Thoracic aorta (tissue), 2 donors: ENCODE measurements around the gene AMELX. TPM values are rescaled to one million over a fixed set of nuclear protein-coding genes. Genes with fewer than 3 reads are reported as not detected.

ENCODE experiments used
- ATAC-seq: fragments of 150-250 bp; one replicate; pipeline ENCODE4 v1.8.0; 2017; ENCODE audit warnings: low read depth; ENCODE audit not compliant: insufficient number of reproducible peaks, low FRiP score
- DNase-seq: peaks from one replicate; pipeline ENCODE4 v3.0.0-alpha.2; 2020; ENCODE audit warnings: low spot score
- H3K27ac ChIP-seq, 2 donors: fragments of 200-600 bp; sonication (generic); 1 replicate in 1 of 2; 2 replicates in 1 of 2; pipeline ENCODE4 v1.5.1; 2016; ENCODE audit warnings: mild to moderate bottlenecking in 2 of 2, moderate library complexity in 2 of 2
- H3K27me3 ChIP-seq: fragments of 200-600 bp; sonication (generic); replicated peaks from 2 replicates; pipeline ENCODE4 v1.6.0; 2016; ENCODE audit warnings: mild to moderate bottlenecking; ENCODE audit not compliant: insufficient read depth
- H3K36me3 ChIP-seq: fragments of 200-600 bp; sonication (generic); one replicate; pipeline ENCODE4 v1.5.1; 2016
- H3K4me1 ChIP-seq, 2 donors: fragments of 200-600 bp; sonication (generic); 1 replicate in 1 of 2; 2 replicates in 1 of 2; pipeline versions ENCODE4 v1.5.1 to v1.6.0; 2016; ENCODE audit warnings: low read depth in 2 of 2, mild to moderate bottlenecking in 1 of 2; ENCODE audit not compliant: control insufficient read depth in 1 of 2
- H3K4me3 ChIP-seq: fragments of 200-600 bp; sonication (generic); 2 replicates; pipeline ENCODE4 v1.5.1; 2016; ENCODE audit warnings: mild to moderate bottlenecking
- H3K9me3 ChIP-seq: fragments of 200-600 bp; sonication (generic); 2 replicates; pipeline ENCODE4 v1.5.1; 2016
- total RNA-seq, 2 donors: library from RNA; depleted of rRNA; stranded (reverse); fragments of >200 nt; gene quantifications; one replicate each; pipeline versions ENCODE4 v1.1.0 to v1.2.3, GENCODE V29; 2016
- TF ChIP-seq, protein P1 (sequence below): fragments of 200-600 bp; sonication (generic); IDR thresholded peaks from one replicate; pipeline ENCODE4 v1.5.1; 2019; ENCODE audit warnings: antibody characterized with exemption

AMELX gene
- total RNA-seq, 2 donors from 2014 or later, result not detected

GRCh38 chrX:11296051-11296450 is 2.8 kb downstream of the AMELX start:
- no peak overlapping the region for H3K27ac ChIP-seq
- no peaks in the 10 kb centered on the region for H3K27me3 ChIP-seq
- H3K9me3 ChIP-seq, result no peaks in the 10 kb centered on the region
- no peaks in the 10 kb centered on the region for H3K4me1 ChIP-seq
- DNase-seq (no peak), ATAC-seq (no peak)
- no peak overlapping the region for H3K4me3 ChIP-seq
- H3K36me3 ChIP-seq, result no peaks in the 10 kb centered on the region
- TF ChIP-seq, protein P1, sequence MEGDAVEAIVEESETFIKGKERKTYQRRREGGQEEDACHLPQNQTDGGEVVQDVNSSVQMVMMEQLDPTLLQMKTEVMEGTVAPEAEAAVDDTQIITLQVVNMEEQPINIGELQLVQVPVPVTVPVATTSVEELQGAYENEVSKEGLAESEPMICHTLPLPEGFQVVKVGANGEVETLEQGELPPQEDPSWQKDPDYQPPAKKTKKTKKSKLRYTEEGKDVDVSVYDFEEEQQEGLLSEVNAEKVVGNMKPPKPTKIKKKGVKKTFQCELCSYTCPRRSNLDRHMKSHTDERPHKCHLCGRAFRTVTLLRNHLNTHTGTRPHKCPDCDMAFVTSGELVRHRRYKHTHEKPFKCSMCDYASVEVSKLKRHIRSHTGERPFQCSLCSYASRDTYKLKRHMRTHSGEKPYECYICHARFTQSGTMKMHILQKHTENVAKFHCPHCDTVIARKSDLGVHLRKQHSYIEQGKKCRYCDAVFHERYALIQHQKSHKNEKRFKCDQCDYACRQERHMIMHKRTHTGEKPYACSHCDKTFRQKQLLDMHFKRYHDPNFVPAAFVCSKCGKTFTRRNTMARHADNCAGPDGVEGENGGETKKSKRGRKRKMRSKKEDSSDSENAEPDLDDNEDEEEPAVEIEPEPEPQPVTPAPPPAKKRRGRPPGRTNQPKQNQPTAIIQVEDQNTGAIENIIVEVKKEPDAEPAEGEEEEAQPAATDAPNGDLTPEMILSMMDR, result no peak

- no peaks in the 10 kb centered on the region for H3K27me3 ChIP-seq
- no peaks in the 10 kb centered on the region for H3K4me1 ChIP-seq
- H3K27ac ChIP-seq, result no peak overlapping the region
- ATAC-seq, result no peak
- H3K36me3 ChIP-seq, result no peaks in the 10 kb centered on the region
- H3K9me3 ChIP-seq, result no peaks in the 10 kb centered on the region
- H3K4me3 ChIP-seq, result no peak overlapping the region
- no peak for DNase-seq
- TF ChIP-seq, protein P1, result no peak
These were observed 5.4 kb downstream of the AMELX start for GRCh38 chrX:11298600-11298999.

DNA sequence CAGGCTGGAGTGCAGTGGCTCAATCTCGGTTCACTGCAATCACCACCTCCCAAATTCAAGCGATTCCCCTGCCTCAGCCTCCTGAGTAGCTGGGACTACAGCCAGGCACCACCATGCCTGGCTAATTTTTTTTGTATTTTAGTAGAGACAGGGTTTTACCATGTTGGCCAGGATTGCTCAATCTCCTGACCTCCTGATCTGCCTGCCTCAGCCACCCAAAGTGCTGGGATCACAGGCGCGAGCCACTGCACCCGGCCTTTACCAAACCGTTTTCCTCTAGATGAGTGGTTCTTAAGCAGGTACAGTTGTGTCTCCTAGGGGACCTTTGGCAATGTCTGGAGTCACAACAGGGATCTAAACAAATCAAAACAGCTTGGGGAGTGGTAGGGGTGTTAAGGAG is 11.6 kb downstream of the AMELX start:
- H3K27me3 ChIP-seq, result no peaks in the 10 kb centered on the region
- H3K4me1 ChIP-seq, result peaks cover 0 to 5% of the 10 kb centered on the region in 2 donors
- DNase-seq (no peak), ATAC-seq (no peak)
- no peaks in the 10 kb centered on the region for H3K9me3 ChIP-seq
- no peaks in the 10 kb centered on the region for H3K36me3 ChIP-seq
- no peak overlapping the region for H3K4me3 ChIP-seq
- no peak overlapping the region for H3K27ac ChIP-seq
- TF ChIP-seq, protein P1, result no peak

DNA sequence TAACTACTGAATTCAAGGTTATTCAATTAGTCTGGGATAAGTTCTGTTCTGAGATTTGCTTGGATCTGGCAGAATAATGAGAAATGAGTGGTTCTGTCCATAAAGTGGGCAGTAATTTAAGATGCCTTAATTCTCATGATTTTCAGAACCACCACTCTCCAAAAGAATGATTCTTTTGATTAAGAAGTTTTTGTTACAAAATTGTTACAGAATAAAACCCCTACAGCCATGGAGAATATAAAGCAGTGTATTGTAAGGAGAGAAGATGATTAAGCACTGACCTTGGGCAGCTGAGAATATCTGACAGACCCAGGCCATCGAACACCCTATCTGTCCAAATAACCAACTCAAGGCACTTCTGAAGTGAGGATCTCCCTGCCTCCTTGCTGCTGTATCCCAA is 12.4 kb downstream of the AMELX start:
- Histone ChIP-seq H3K9me3 (no peaks in the 10 kb centered on the region), H3K4me3 (no peak overlapping the region), H3K4me1 (peaks cover 0 to 5% of the 10 kb centered on the region in 2 donors), H3K27me3 (no peaks in the 10 kb centered on the region), H3K27ac (no peak overlapping the region), H3K36me3 (no peaks in the 10 kb centered on the region)
- no peak for DNase-seq
- ATAC-seq, result no peak
- TF ChIP-seq, protein P1, result no peak

GRCh38 chrX:11309220-11309619 is 16.0 kb downstream of the AMELX start:
- H3K27ac ChIP-seq, result no peak overlapping the region

More at GRCh38 chrX:11309220-11309619, 16.0 kb downstream of the AMELX start:
- no peak overlapping the region for H3K4me3 ChIP-seq
- ATAC-seq (no peak), DNase-seq (no peak)
- no peaks in the 10 kb centered on the region for H3K36me3 ChIP-seq
- TF ChIP-seq, protein P1, result no peak
- no peaks in the 10 kb centered on the region for H3K27me3 ChIP-seq
- peaks cover 0 to 5% of the 10 kb centered on the region in 2 donors for H3K4me1 ChIP-seq
- H3K9me3 ChIP-seq, result no peaks in the 10 kb centered on the region
